Measurements from ENCODE around the gene CNTFR.

Gene CNTFR

DNA sequence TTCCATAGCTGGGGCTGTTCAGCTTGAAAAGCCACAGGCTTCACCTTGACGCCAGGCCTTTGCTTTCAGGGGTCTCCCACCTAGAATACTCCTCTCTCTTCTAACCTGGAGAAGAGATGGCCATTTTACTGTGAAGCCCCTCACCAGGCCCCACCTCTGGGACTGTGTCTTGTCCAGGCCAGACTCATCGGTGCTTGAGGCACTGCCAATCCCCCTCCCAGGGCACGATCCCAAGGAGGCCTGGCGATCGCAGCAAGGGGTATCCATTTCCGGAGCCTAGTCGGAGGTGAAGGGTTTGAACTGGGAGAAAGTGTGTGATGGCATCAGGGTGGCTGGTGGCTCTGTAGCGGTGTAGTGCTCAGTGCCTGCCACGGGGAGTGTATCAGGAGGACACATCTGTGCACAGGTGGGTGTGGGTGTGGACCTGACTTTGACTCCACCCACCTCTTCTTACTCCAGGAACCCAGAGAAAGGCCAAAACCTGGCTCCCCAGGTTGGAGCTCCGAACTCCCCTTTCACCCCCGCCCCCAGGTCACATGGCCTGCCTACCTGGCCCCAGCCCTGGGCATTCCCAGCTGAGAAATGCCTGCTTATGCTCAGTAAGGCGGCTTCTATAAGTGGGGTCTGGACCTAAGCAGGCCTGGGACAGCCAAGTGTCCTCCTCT lies 39.4 kb downstream of the CNTFR start:
- ChIA-PET CTCF (interaction anchor here (3.7 kb wide), 1 partner anchor 41 kb away, joined by 31 read pairs; no protein-coding TSS in a partner anchor), POLR2A (no interaction called here)
- TF ChIP-seq ELF4 (IDR thresholded peaks at IDR 0.05): no peak
- TF ChIP-seq LEF1 (IDR thresholded peaks at IDR 0.05; ENCODE audit: borderline replicate concordance): no peak
- TF ChIP-seq L3MBTL2 (conservative IDR thresholded peaks at IDR 0.05): no peak
- TF ChIP-seq BHLHE40 (IDR thresholded peaks at IDR 0.05; ENCODE audit: borderline replicate concordance): no peak
- TF ChIP-seq FOXK2 (IDR thresholded peaks at IDR 0.05): no peak
- no peak for TF ChIP-seq TARDBP (IDR thresholded peaks at IDR 0.05)
- TF ChIP-seq ARNT (IDR thresholded peaks at IDR 0.05): no peak
- no peak for TF ChIP-seq SP1 (IDR thresholded peaks at IDR 0.05)
- no peak for TF ChIP-seq NFRKB (IDR thresholded peaks at IDR 0.05)
- TF ChIP-seq CTBP1 (IDR thresholded peaks at IDR 0.05; ENCODE audit: borderline replicate concordance): no peak
- TF ChIP-seq FOXM1 (IDR thresholded peaks at IDR 0.05; ENCODE audit: borderline replicate concordance): no peak
- TF ChIP-seq FOXA1 (IDR thresholded peaks at IDR 0.05): no peak
- TF ChIP-seq HDGF (IDR thresholded peaks at IDR 0.05; ENCODE audit: borderline replicate concordance): no peak
- TF ChIP-seq, protein P1, sequence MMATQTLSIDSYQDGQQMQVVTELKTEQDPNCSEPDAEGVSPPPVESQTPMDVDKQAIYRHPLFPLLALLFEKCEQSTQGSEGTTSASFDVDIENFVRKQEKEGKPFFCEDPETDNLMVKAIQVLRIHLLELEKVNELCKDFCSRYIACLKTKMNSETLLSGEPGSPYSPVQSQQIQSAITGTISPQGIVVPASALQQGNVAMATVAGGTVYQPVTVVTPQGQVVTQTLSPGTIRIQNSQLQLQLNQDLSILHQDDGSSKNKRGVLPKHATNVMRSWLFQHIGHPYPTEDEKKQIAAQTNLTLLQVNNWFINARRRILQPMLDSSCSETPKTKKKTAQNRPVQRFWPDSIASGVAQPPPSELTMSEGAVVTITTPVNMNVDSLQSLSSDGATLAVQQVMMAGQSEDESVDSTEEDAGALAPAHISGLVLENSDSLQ (IDR thresholded peaks at IDR 0.05): no peak
- no peak for TF ChIP-seq SUZ12 (IDR thresholded peaks at IDR 0.05)
- no peak for TF ChIP-seq ZNF384 (IDR thresholded peaks at IDR 0.05)
- DNase-seq (ENCODE audit: extremely low spot score): no peak

DNA sequence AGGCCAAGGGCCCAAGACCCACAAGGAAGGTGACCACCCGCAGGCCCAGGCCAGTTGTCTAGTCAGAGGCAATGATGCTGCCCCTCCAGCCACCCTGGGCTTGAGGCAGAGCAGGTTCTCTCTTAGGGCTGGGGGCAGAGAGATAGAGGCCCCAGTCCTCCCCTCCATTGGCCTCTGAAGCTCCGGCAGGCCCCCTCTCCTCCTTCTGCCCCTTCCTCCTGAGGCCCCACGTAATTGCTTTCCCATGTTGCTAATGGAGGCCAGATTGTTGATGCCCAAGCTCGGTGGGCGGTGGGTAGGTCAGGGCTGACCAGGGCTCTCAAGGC lies 40.2 kb downstream of the CNTFR start:
- no peak for DNase-seq (ENCODE audit: extremely low spot score)
- ChIA-PET POLR2A (no interaction called here), CTCF (interaction anchor here (3.7 kb wide), 1 partner anchor 42 kb away, joined by 31 read pairs; no protein-coding TSS in a partner anchor)
- no peak for TF ChIP-seq NFRKB (IDR thresholded peaks at IDR 0.05)
- TF ChIP-seq SUZ12 (IDR thresholded peaks at IDR 0.05): no peak
- TF ChIP-seq FOXM1 (IDR thresholded peaks at IDR 0.05; ENCODE audit: borderline replicate concordance): no peak
- no peak for TF ChIP-seq BHLHE40 (IDR thresholded peaks at IDR 0.05; ENCODE audit: borderline replicate concordance)
- no peak for TF ChIP-seq HDGF (IDR thresholded peaks at IDR 0.05; ENCODE audit: borderline replicate concordance)
- TF ChIP-seq CTBP1 (IDR thresholded peaks at IDR 0.05; ENCODE audit: borderline replicate concordance): no peak
- TF ChIP-seq ARNT (IDR thresholded peaks at IDR 0.05): no peak

DNA sequence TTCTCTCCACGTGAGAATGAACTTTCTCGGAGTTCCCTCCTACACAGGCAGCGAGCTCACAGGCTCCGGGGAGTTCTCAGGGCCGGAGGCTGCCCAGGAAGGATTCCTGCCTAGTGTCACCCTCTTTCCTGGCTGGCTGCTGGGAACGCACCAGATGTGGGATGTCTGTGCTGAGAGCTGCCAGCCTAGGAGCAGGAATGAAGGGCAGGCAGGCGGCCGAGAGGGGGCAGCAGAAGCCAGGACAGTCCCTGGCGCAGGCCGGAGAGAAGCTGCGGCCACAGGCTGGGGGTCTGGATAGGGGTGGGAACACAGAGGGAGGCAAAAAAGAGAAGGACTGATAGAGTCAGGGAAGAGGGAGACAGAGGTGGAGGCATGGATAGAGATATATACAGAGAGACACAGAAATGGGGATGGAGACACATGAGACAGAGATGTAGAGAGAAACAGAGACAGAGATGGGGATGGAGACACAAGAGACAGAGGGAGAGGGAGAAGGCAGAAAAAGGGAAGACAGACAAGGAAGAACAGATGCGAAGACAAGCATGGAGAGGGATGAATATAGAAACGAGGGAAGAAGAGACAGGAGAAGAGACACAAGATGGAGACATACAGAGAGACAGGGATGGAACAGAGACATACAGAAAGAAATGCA lies 41.4 kb downstream of the CNTFR start:
- DNase-seq (ENCODE audit: extremely low spot score): peak; percentile 81
- POLR2A ChIA-PET: no interaction called here
- CTCF ChIA-PET: interaction anchor here (0.5 to 3.7 kb wide), 10 partner anchors 23 to 144 kb away, joined by 3 to 31 read pairs (median 3); no protein-coding TSS in a partner anchor
- TF ChIP-seq FOXA1 (IDR thresholded peaks at IDR 0.05) (no peak), FOXK2 (IDR thresholded peaks at IDR 0.05) (no peak), LEF1 (IDR thresholded peaks at IDR 0.05; ENCODE audit: borderline replicate concordance) (no peak), SUZ12 (IDR thresholded peaks at IDR 0.05) (no peak), NFRKB (IDR thresholded peaks at IDR 0.05) (no peak), CTBP1 (IDR thresholded peaks at IDR 0.05; ENCODE audit: borderline replicate concordance) (no peak), ELF4 (IDR thresholded peaks at IDR 0.05) (no peak), HDGF (IDR thresholded peaks at IDR 0.05; ENCODE audit: borderline replicate concordance) (no peak), BHLHE40 (IDR thresholded peaks at IDR 0.05; ENCODE audit: borderline replicate concordance) (no peak), SP1 (IDR thresholded peaks at IDR 0.05) (no peak), FOXM1 (IDR thresholded peaks at IDR 0.05; ENCODE audit: borderline replicate concordance) (no peak), TARDBP (IDR thresholded peaks at IDR 0.05) (no peak), L3MBTL2 (conservative IDR thresholded peaks at IDR 0.05) (no peak), ARNT (IDR thresholded peaks at IDR 0.05) (no peak), ZNF384 (IDR thresholded peaks at IDR 0.05) (no peak)
- TF ChIP-seq, protein P1 (IDR thresholded peaks at IDR 0.05): no peak

DNA sequence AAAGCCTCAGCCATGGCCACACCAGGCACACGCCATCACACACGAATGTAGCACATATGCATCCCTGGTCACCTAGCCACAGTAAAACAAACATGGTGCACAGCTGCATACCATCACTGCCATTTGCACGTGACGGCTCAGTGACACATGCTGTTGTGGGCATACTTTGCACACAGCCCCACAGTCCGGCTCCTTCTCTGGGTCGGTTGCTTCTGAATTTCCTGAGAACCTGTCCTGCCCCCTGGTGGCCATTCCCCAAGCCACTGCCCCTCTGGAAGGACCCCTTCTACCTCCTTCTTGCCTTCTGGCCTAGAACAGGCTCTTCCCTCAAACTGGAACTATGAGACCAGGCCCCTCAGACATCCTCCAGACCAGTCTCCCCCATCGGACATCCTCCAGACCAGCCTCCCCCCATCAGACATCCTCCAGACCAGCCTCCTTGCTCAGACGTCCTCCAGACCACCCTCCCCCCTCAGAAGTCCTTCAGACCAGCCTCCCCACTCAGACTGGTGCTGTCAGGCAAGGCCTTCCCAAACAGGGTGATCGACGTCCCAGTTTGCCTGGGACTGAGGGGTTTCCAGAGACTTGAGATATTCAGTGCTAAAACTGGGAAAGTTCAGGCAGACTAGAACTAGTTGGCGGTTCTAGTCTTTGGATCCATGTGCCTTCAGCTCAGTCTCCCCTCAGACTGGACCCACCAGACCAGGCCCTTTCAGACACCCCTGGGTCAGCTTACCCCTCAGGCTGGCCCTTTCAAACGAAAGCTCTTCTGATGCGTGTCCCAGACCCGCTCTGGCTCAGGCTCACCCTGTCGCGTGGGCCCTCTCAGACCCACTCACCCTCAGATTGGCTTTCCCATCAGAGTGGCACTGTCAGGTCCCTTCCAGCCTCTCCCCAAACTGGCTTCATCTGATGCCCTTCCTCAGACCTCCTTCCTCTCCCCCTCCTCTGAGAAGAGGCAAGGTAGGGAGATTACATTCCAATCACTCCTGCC lies 42.4 kb downstream of the CNTFR start:
- TF ChIP-seq BHLHE40 (IDR thresholded peaks at IDR 0.05; ENCODE audit: borderline replicate concordance) (no peak), CTBP1 (IDR thresholded peaks at IDR 0.05; ENCODE audit: borderline replicate concordance) (no peak), HDGF (IDR thresholded peaks at IDR 0.05; ENCODE audit: borderline replicate concordance) (no peak), SP1 (IDR thresholded peaks at IDR 0.05) (no peak), L3MBTL2 (conservative IDR thresholded peaks at IDR 0.05) (no peak), SUZ12 (IDR thresholded peaks at IDR 0.05) (no peak), FOXM1 (IDR thresholded peaks at IDR 0.05; ENCODE audit: borderline replicate concordance) (no peak), ARNT (IDR thresholded peaks at IDR 0.05) (no peak), ZNF384 (IDR thresholded peaks at IDR 0.05) (no peak), TARDBP (IDR thresholded peaks at IDR 0.05) (no peak), ELF4 (IDR thresholded peaks at IDR 0.05) (no peak), FOXA1 (IDR thresholded peaks at IDR 0.05) (no peak), FOXK2 (IDR thresholded peaks at IDR 0.05) (no peak), LEF1 (IDR thresholded peaks at IDR 0.05; ENCODE audit: borderline replicate concordance) (no peak), NFRKB (IDR thresholded peaks at IDR 0.05) (no peak)
- TF ChIP-seq, protein P1 (IDR thresholded peaks at IDR 0.05): no peak
- peak; percentile 75 for DNase-seq (ENCODE audit: extremely low spot score)
- CTCF ChIA-PET: interaction anchor here (0.7 to 3.7 kb wide), 10 partner anchors 28 to 143 kb away, joined by 3 to 31 read pairs (median 4); no protein-coding TSS in a partner anchor
- POLR2A ChIA-PET: interaction anchor here (1.1 kb wide), 1 partner anchor 73 kb away, joined by 3 read pairs; the partner anchor contains the start of gene DCTN3
